Mesangial cell (primary cell): ENCODE results near the gene SOX2. TPM values are rescaled to one million over a fixed set of nuclear protein-coding genes. Genes with fewer than 3 reads are reported as not detected.

Experiments
- total RNA-seq: library from RNA; depleted of rRNA; stranded (reverse); fragments of >200 nt; gene quantifications from 2 replicates; pipeline ENCODE4 v1.2.3, GENCODE V29; 2015

The SOX2 gene
- total RNA-seq = not detected in 2 replicates

DNA sequence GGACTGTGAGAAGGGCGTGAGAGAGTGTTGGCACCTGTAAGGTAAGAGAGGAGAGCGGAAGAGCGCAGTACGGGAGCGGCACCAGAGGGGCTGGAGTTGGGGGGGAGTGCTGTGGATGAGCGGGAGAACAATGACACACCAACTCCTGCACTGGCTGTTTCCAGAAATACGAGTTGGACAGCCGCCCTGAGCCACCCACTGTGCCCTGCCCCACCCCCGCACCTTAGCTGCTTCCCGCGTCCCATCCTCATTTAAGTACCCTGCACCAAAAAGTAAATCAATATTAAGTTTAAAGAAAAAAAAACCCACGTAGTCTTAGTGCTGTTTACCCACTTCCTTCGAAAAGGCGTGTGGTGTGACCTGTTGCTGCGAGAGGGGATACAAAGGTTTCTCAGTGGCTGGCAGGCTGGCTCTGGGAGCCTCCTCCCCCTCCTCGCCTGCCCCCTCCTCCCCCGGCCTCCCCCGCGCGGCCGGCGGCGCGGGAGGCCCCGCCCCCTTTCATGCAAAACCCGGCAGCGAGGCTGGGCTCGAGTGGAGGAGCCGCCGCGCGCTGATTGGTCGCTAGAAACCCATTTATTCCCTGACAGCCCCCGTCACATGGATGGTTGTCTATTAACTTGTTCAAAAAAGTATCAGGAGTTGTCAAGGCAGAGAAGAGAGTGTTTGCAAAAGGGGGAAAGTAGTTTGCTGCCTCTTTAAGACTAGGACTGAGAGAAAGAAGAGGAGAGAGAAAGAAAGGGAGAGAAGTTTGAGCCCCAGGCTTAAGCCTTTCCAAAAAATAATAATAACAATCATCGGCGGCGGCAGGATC lies at the start of gene SOX2:
TSS of gene SOX2 (plus strand) at position 601 of the 811 bp plus-strand sequence. CDS start 436 bp downstream, outside the sequence.

